HCT116 (cell line): ENCODE results near the gene DUS3L. TPM values are rescaled to one million over a fixed set of nuclear protein-coding genes. Genes with fewer than 3 reads are reported as not detected.

Source experiments
- ATAC-seq: fragments of 200-7000 bp; cut with Tn5 transposase; 2 replicates; pipeline ENCODE4 v1.9.1; 2020; ENCODE audit warnings: mild to moderate bottlenecking, moderate library complexity
- BruUV-seq: library from RNA; stranded (reverse); fragments of 400-500 nt; replicated peaks from 2 replicates; lab custom pipeline; 2021; lab: Mats Ljungman, UMichigan
- CTCF ChIA-PET: fragments of 300-600 bp; sonication (Branson Sonifier 250); formaldehyde crosslinking; loops from one replicate; lab custom pipeline; 2021; ENCODE audit warnings: antibody characterized with exemption; lab: Charles Lee
- POLR2A ChIA-PET: fragments of 300-600, 350-600 bp; sonication (Branson Sonifier 250); formaldehyde crosslinking; loops from one replicate; lab custom pipeline; 2021; ENCODE audit warnings: antibody characterized with exemption; lab: Charles Lee
- RAD21 ChIA-PET, 2 experiments: fragments of 300-600 bp; sonication (Branson Sonifier 250); formaldehyde crosslinking; loops; one replicate each; lab custom pipeline; 2023; ENCODE audit warnings: low total read pairs in 2 of 2; ENCODE audit not compliant: uncharacterized antibody in 2 of 2, unreplicated experiment in 2 of 2, low non-redundant PET in 1 of 2; lab: Charles Lee
- DNase-seq: peaks from one replicate; pipeline ENCODE4 v3.0.0-alpha.2; 2010; ENCODE audit warnings: low read depth, low spot score
- H2AFZ ChIP-seq: fragments of 200-600 bp; shearing (Covaris generic), sonication (generic); 2 replicates; pipeline ENCODE4 v1.6.1; 2017; ENCODE audit warnings: low read depth, mixed run types, mixed read lengths, antibody characterized with exemption, low read length; ENCODE audit not compliant: poor library complexity, severe bottlenecking
- H3K27ac ChIP-seq: 2 replicates; pipeline ENCODE4 v1.5.1; 2012; ENCODE audit warnings: low read depth, low read length
- H3K27me3 ChIP-seq: fragments of 200-600 bp; sonication (generic); 2 replicates; pipeline ENCODE4 v1.6.1; 2016; ENCODE audit warnings: mixed run types, low read length, mixed read lengths; ENCODE audit not compliant: insufficient read depth
- H3K36me3 ChIP-seq, 2 experiments: fragments of 200-500 bp in 1 of 2; fragments of 200-600 bp in 1 of 2; sonication (Bioruptor generic) in 1 of 2; sonication (generic) in 1 of 2; 2 replicates each; pipeline versions ENCODE4 v1.5.1 to v1.6.1; 2014 to 2016; ENCODE audit warnings: low read length in 2 of 2, inconsistent platforms in 1 of 2, mixed read lengths in 1 of 2, mixed run types in 1 of 2; ENCODE audit not compliant: insufficient read depth in 2 of 2, control insufficient read depth in 1 of 2
- H3K4me1 ChIP-seq, 2 experiments: fragments of 200-600 bp in 1 of 2; sonication (generic) in 1 of 2; 2 replicates each; pipeline versions ENCODE4 v1.5.1 to v1.6.1; 2012 to 2017; ENCODE audit warnings: low read length in 2 of 2, inconsistent platforms in 1 of 2, mild to moderate bottlenecking in 1 of 2, mixed read lengths in 1 of 2, mixed run types in 1 of 2, moderate library complexity in 1 of 2; ENCODE audit not compliant: insufficient read depth in 2 of 2, control insufficient read depth in 1 of 2
- H3K4me2 ChIP-seq: fragments of 200-600 bp; sonication (generic); 2 replicates; pipeline ENCODE4 v1.6.1; 2017; ENCODE audit warnings: mixed run types, low read length, mixed read lengths
- H3K4me3 ChIP-seq, 2 experiments: fragments of 200-600 bp in 1 of 2; sonication (generic) in 1 of 2; replicated peaks in 1 of 2; 2 replicates each; pipeline ENCODE4 v1.5.1; 2011 to 2016; ENCODE audit warnings: low read length in 2 of 2, control low read depth in 1 of 2, low read depth in 1 of 2, mild to moderate bottlenecking in 1 of 2, mixed read lengths in 1 of 2, mixed run types in 1 of 2
- H3K79me2 ChIP-seq: fragments of 200-600 bp; sonication (generic); 2 replicates; pipeline ENCODE4 v1.6.1; 2017; ENCODE audit warnings: mild to moderate bottlenecking, mixed run types, low read length, moderate library complexity, mixed read lengths; ENCODE audit not compliant: insufficient read depth
- H3K9ac ChIP-seq: fragments of 200-600 bp; sonication (generic); 2 replicates; pipeline ENCODE4 v1.6.1; 2016; ENCODE audit warnings: low read length, mixed read lengths
- H3K9me2 ChIP-seq: fragments of 200-600 bp; sonication (generic), shearing (Covaris generic); 2 replicates; pipeline ENCODE4 v1.6.1; 2017; ENCODE audit warnings: mixed run types, mild to moderate bottlenecking, moderate library complexity; ENCODE audit not compliant: insufficient read depth
- H3K9me3 ChIP-seq, 2 experiments: fragments of 200-500 bp in 1 of 2; fragments of 200-600 bp in 1 of 2; sonication (Bioruptor generic) in 1 of 2; sonication (generic) in 1 of 2; 2 replicates each; pipeline ENCODE4 v1.6.1; 2014 to 2017; ENCODE audit warnings: low read length in 2 of 2, mixed read lengths in 2 of 2, inconsistent platforms in 1 of 2, low read depth in 1 of 2, mild to moderate bottlenecking in 1 of 2, mixed run types in 1 of 2, moderate library complexity in 1 of 2; ENCODE audit not compliant: control insufficient read depth in 1 of 2, insufficient read depth in 1 of 2
- H4K20me1 ChIP-seq: fragments of 200-600 bp; sonication (generic), shearing (Covaris generic); 2 replicates; pipeline ENCODE4 v1.6.1; 2017; ENCODE audit warnings: mixed run types, mild to moderate bottlenecking, moderate library complexity; ENCODE audit not compliant: insufficient read depth
- CTCF ChIP-seq, 3 experiments: fragments of 200-600 bp in 1 of 3; sonication (generic) in 1 of 3; IDR thresholded peaks in 2 of 3; conservative IDR thresholded peaks in 1 of 3; 2 replicates each; pipeline ENCODE4 v1.5.1; 2012 to 2017; ENCODE audit warnings: low read depth in 2 of 3, low read length in 2 of 3, antibody characterized with exemption in 1 of 3, borderline replicate concordance in 1 of 3, control low read depth in 1 of 3, mild to moderate bottlenecking in 1 of 3, mixed read lengths in 1 of 3, mixed run types in 1 of 3, moderate library complexity in 1 of 3; ENCODE audit not compliant: insufficient read depth in 1 of 3
- EZH2 ChIP-seq: fragments of 200-600 bp; sonication (generic); IDR thresholded peaks from 2 replicates; pipeline ENCODE4 v1.6.1; 2017; ENCODE audit warnings: antibody characterized with exemption, mixed run types
- EZH2phosphoT487 ChIP-seq: fragments of 200-600 bp; IDR thresholded peaks from 2 replicates; pipeline ENCODE4 v1.6.1; 2018; ENCODE audit warnings: antibody characterized with exemption, borderline replicate concordance
- FOSL1 ChIP-seq: IDR thresholded peaks from 2 replicates; pipeline ENCODE4 v1.6.1; 2012; ENCODE audit warnings: low read depth
- JUND ChIP-seq: IDR thresholded peaks from 2 replicates; pipeline ENCODE4 v1.6.1; 2012
- POLR2AphosphoS5 ChIP-seq: IDR thresholded peaks from 2 replicates; pipeline ENCODE4 v1.6.1; 2011; ENCODE audit warnings: mild to moderate bottlenecking, low read depth, low read length, moderate library complexity
- SRF ChIP-seq: IDR thresholded peaks from 2 replicates; pipeline ENCODE4 v1.6.1; 2012; ENCODE audit warnings: low read depth
- intact Hi-C: fragments of 100-400 bp; cut with micrococcal nuclease; formaldehyde crosslinking; loops from 2 replicates; pipeline ENCODE4 v1.10.0; 2022
- total RNA-seq: library from RNA; stranded (reverse); gene quantifications from one replicate; pipeline ENCODE4 v1.2.1, GENCODE V29; 2021; ENCODE audit not compliant: unreplicated experiment
- TF ChIP-seq, protein P1 (sequence below): IDR thresholded peaks from 2 replicates; pipeline ENCODE4 v1.6.1; 2012
- TF ChIP-seq, protein P2 (sequence below): IDR thresholded peaks from 2 replicates; pipeline ENCODE4 v1.6.1; 2011; ENCODE audit warnings: mild to moderate bottlenecking, low read length, moderate library complexity; ENCODE audit not compliant: insufficient replicate concordance; ENCODE audit errors: extremely low read depth
- TF ChIP-seq, protein P3 (sequence below): IDR thresholded peaks from 2 replicates; pipeline ENCODE4 v1.6.1; 2012; ENCODE audit warnings: low read depth

Gene DUS3L
- total RNA-seq, 1 experiment from 2014 or later: 78.1 TPM

DNA sequence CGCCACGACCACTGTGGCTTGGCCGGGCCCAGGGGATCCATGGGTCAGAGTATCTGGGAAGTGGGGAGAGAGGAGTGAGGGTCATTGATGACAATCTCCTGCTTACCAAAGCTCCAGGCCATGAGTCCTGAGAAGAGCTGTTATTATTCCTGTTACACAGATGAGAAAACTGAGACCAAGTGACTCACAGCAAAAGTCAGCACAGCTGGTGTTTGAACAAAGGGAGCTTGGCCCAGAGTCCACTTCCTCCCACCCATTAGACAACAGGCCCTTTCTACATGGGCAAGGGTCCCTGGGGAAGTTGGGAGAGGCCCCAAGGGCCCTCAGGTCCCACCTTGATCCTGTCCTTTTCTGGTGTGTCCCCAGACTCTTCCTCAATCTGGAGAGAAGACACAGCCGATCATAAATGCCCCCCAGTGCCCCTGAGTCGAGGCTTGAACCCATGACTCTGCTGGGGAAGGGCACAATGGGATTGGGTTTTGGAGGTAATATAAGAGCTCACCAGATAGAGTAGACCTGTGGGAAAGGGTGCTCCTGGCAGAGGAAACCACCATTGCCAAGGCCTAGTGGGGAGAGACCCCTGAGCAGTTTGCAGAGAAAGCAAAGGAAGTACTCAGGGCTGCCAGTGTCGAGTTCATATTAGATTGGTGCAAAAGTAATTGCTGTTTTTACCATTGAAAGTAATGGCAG lies 41.7 kb upstream of the DUS3L start:
- H3K79me2 ChIP-seq: no peaks in the 10 kb centered on the region
- H3K9me3 ChIP-seq: no peaks in the 10 kb centered on the region
- no TSS peak for BruUV-seq
- H3K36me3 ChIP-seq: no peaks in the 10 kb centered on the region
- H3K27me3 ChIP-seq: no peaks in the 10 kb centered on the region
- H3K4me1 ChIP-seq: peaks cover 7 to 26% of the 10 kb centered on the region in 2 experiments
- no peaks in the 10 kb centered on the region for H3K9me2 ChIP-seq
- no peak overlapping the region for H3K27ac ChIP-seq
- no peak for TF ChIP-seq EZH2
- no peak for TF ChIP-seq EZH2phosphoT487
- TF ChIP-seq FOSL1: no peak
- TF ChIP-seq, protein P1, sequence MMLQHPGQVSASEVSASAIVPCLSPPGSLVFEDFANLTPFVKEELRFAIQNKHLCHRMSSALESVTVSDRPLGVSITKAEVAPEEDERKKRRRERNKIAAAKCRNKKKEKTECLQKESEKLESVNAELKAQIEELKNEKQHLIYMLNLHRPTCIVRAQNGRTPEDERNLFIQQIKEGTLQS: no peak
- TF ChIP-seq POLR2AphosphoS5: no peak
- TF ChIP-seq JUND: no peak
- TF ChIP-seq, protein P2, sequence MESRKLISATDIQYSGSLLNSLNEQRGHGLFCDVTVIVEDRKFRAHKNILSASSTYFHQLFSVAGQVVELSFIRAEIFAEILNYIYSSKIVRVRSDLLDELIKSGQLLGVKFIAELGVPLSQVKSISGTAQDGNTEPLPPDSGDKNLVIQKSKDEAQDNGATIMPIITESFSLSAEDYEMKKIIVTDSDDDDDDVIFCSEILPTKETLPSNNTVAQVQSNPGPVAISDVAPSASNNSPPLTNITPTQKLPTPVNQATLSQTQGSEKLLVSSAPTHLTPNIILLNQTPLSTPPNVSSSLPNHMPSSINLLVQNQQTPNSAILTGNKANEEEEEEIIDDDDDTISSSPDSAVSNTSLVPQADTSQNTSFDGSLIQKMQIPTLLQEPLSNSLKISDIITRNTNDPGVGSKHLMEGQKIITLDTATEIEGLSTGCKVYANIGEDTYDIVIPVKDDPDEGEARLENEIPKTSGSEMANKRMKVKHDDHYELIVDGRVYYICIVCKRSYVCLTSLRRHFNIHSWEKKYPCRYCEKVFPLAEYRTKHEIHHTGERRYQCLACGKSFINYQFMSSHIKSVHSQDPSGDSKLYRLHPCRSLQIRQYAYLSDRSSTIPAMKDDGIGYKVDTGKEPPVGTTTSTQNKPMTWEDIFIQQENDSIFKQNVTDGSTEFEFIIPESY: no peak
- no peak for TF ChIP-seq CTCF (IDR thresholded peaks at IDR 0.05 in 2 of 3, conservative IDR thresholded peaks at IDR 0.05 in 1 of 3; ENCODE audit: borderline replicate concordance in 1 of 3, insufficient read depth in 1 of 3, low read depth in 2 of 3, low read length in 2 of 3)
- no peak for TF ChIP-seq SRF
- TF ChIP-seq, protein P3, sequence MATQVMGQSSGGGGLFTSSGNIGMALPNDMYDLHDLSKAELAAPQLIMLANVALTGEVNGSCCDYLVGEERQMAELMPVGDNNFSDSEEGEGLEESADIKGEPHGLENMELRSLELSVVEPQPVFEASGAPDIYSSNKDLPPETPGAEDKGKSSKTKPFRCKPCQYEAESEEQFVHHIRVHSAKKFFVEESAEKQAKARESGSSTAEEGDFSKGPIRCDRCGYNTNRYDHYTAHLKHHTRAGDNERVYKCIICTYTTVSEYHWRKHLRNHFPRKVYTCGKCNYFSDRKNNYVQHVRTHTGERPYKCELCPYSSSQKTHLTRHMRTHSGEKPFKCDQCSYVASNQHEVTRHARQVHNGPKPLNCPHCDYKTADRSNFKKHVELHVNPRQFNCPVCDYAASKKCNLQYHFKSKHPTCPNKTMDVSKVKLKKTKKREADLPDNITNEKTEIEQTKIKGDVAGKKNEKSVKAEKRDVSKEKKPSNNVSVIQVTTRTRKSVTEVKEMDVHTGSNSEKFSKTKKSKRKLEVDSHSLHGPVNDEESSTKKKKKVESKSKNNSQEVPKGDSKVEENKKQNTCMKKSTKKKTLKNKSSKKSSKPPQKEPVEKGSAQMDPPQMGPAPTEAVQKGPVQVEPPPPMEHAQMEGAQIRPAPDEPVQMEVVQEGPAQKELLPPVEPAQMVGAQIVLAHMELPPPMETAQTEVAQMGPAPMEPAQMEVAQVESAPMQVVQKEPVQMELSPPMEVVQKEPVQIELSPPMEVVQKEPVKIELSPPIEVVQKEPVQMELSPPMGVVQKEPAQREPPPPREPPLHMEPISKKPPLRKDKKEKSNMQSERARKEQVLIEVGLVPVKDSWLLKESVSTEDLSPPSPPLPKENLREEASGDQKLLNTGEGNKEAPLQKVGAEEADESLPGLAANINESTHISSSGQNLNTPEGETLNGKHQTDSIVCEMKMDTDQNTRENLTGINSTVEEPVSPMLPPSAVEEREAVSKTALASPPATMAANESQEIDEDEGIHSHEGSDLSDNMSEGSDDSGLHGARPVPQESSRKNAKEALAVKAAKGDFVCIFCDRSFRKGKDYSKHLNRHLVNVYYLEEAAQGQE: no peak
- no peak overlapping the region for H3K4me3 ChIP-seq
- H4K20me1 ChIP-seq: no peaks in the 10 kb centered on the region
- CTCF ChIA-PET: no interaction called here
- no peak overlapping the region for H2AFZ ChIP-seq
- H3K4me2 ChIP-seq: no peak overlapping the region
- RAD21 ChIA-PET: no interaction called here
- DNase-seq (no peak), ATAC-seq (no peak)
- intact Hi-C loops: no loop called here
- POLR2A ChIA-PET: interaction anchor here (1.1 kb wide), 1 partner anchor 143 kb away, joined by 4 read pairs; the partner anchor contains the start of gene RPL36
- H3K9ac ChIP-seq: no peak overlapping the region
